Raji (cell line): ENCODE results near the gene SLC6A7.

ENCODE experiments used
- POLR2A ChIP-seq: IDR thresholded peaks from 2 replicates; pipeline ENCODE4 v1.6.1; 2011; ENCODE audit warnings: low read depth, low read length, control low read depth; ENCODE audit not compliant: insufficient read depth

SLC6A7 gene

DNA sequence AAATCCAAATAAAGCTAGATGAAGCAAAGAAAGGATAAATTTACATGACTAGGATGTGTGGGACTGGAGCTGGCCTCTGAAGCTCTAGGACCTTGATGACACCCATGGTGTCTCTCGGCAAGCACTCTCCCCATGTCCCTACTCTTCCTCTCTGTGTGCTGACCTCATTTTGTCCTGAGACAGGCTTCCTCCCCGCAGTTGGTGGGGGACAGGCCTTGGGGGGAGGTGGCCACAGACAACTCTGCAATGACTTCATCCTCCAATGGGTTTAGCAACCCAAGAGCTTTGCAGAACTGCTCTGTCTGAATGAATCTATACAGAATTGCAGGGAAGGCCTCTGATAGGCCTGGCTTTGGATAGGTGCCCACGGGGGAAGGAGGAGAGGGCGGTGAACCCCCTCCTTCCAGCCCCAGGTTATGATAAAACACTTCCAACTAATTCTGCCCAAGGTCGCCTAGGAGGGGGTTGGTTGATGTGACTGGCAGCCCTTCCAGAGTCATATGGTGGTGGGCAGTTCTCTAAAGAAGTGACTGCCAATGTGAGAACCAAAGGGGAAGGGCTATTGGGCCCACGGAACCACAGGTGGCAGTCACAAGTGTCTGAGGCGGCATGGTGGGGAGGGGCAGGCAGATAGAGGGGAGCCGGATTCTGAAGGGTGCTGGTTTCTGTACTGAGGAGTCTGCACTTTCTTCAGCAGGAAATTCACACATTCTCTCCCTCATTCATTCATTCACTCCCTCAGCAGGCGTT is 6.0 kb downstream of the SLC6A7 start:
- TF ChIP-seq POLR2A: no peak

DNA sequence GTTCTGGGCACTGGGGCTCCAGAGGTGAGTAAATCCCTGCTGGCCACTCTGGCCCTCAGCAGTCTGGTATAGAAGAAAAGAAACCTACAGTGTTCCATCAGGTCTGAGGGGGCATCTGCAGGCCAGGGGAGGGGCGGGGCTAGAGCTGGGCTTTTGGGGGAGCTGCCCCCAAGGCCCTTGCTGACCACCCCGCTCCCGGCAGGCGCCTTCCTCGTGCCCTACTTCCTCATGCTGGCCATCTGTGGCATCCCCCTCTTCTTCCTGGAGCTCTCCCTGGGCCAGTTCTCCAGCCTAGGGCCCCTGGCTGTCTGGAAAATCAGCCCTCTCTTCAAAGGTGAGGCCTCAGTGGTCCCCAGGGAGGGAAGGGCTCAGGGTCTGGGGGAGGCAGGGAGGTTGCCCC is 6.7 kb downstream of the SLC6A7 start:
- TF ChIP-seq POLR2A: no peak

DNA sequence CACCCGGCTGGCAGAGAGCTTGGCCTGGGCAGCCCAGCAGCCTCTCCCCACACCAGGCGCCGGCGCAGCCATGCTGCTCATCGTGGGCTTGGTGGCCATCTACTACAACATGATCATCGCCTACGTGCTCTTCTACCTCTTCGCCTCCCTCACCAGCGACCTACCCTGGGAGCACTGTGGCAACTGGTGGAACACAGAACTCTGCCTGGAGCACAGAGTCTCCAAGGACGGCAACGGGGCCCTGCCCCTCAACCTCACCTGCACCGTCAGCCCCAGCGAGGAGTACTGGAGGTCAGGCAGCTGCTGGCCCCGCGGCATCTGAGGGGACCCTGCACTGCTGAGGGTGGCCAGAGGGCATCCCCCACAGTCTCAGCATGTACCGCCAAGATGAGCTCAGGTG is 7.1 kb downstream of the SLC6A7 start:
- no peak for TF ChIP-seq POLR2A

DNA sequence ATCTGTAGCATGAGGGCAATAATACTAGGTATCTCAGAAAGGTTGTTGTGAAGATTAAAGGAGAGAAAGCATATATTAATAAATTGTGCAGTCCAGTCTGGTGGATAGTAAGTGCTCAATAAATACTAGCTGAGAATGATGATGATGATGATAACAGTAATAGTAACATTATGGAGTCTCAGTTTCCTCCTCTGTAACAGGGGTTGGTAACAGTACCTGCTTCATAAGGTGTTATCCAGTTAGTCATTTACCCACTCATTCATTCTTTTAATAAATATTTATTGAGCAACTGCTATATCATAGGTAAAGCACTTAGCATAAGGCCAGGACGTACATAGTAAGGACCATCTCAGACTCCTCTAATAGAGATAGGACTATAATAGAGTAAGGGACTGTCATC is 7.6 kb downstream of the SLC6A7 start:
- no peak for TF ChIP-seq POLR2A

DNA sequence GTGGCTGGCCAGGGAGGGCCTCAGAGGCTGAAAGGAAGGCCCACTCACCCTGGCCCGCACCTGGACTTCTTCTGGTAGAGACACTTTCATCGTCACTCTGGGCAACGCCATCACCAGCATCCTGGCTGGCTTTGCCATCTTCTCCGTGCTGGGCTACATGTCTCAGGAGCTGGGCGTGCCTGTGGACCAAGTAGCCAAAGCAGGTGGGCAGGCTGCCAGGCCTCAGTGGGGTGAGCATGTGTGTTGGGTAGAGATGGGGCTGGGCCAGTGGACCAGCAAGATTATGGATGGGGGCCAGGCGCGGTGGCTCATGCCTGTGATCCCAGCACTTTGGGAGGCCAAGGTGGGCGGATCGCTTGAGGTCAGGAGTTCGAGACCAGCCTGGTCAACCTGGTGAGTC is 12.6 kb downstream of the SLC6A7 start:
- no peak for TF ChIP-seq POLR2A

DNA sequence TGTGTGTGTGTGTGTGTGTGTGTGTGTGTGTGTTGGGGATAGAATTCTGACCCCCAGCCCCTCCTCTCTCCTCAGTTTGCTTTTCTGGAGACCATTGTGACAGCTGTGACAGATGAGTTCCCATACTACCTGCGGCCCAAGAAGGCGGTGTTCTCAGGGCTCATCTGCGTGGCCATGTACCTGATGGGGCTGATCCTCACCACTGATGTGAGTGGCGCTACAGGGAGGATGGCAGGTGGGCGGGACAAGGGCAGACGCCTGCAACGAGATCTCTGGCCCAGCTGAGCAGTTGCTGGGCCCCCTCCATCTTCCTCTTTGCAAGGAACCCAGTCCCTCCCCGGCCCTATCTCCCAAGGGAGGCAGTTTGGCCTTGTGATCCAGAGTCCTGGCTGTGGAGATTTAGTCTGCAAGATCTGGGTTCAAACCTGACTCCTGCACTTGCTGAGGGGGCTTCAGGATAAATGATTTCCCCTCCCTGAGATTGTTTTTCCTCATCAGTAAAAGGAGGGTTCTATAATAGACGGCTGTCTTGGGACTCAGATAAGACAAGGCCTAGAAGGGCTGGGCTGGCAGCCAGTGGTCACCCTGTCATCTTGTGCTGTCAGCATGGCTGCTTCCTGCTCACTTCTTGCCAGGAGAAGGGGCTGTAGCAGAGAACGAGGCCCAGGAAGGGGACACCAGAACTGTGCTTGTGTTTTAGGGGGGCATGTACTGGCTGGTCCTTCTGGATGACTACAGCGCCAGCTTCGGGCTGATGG is 14.1 kb downstream of the SLC6A7 start:
- no peak for TF ChIP-seq POLR2A

DNA sequence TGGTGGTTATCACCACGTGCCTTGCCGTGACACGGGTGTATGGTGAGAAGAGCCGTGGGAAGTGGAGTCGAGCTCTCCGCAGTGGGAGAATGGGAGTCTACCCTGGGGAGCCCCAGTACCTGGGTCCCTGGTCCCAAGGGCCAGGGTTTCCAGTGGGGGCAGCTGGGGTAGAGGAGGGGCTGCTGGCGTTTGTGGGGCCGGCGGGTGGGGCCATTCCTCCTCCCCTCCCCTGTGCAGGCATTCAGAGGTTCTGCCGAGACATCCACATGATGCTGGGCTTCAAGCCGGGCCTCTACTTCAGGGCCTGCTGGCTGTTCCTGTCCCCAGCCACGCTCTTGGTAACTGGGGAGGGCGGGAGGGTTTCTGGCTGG is 14.7 kb downstream of the SLC6A7 start:
- no peak for TF ChIP-seq POLR2A

DNA sequence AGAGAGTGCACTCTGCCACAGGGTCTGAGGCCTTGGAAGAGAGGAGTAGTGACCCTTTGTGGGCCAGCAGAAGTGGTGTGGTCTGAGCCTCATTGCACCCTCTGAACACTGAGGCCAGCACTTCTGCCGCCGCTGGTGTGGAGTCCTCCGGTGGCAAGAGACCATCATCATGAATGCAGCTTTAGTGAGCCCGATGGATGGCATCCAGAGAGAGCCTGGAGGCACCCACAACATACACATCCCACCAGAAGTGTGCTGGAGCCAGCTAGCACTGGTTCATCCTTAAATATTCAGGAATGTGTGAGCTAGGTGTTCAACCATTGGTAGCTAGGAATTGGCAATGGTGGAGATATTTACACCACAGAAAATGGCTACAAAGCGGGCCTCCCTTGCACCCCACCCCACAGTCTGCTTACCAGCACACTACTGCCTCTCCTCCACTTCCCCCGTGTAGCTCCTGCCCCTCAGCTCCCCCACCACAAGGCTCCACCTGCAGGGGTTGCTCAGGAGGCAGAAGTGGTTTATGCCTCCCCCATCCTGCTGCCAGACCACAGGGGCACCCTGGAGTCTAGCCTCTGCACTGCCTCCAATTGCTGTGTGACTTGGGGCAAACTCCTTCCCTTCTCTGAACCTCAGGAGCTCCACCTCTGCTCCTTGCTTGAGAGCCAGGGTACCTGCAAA is 16.4 kb downstream of the SLC6A7 start:
- TF ChIP-seq POLR2A: no peak

DNA sequence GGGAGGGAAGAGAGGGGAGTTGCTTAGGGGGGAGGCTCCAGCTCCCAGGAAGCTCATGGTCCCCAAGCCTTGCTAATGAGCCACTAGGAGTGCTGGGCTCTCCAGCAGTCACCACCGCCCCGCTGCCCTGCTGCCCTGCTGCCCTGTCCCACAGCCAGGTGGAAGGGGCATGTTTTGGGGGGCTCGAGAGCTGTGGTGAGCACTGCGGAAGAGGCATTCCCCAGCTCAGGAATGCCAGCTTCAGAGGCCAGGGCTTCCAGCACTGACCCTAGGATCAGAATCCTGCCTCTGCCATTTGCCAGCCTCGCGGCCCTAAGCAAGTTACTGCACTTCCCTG is 16.9 kb downstream of the SLC6A7 start:
- TF ChIP-seq POLR2A: no peak

DNA sequence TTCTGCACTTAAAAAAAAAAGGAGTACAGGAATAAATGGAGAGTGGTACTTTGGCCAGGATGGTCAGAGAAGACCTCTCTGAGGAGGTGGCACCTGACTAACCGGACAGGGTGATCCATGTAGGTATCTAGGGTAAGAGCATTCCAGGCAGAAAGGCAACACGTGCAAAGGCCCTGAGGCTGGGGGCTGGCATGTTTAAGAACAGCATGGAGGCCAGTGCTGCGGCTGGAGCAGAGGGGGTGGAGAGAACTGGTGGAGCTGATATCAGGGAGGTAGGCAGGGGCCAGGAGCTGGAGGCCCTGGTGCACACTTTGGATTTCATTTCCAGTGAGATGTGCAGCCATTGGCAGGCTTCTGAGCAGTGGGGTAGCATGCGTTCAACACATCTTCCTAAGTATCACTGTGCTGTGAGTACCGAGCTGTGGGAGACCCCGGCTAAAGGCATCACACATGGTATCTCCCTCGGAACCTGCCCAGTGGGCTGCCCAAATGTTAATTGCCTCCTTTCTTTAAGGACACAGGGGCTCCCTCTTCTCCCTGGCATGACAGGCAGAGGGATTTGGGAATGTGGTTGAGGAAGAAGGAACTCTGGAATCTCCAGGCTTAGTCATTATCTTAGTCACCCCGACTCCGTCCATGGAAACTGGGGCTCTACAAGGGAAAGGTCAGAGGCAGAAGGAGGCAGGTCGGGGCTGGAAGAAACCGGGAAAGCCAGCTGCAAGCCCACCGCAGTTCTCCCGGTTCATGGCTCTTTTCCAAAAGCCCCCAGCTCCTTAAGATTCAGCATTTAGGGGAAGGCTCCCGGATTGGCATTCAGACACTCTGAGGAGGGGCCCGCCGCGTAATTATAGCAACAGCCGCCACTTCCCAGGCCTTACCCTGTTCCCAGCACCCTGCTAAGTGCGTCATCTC is 18.6 kb downstream of the SLC6A7 start:
- no peak for TF ChIP-seq POLR2A

DNA sequence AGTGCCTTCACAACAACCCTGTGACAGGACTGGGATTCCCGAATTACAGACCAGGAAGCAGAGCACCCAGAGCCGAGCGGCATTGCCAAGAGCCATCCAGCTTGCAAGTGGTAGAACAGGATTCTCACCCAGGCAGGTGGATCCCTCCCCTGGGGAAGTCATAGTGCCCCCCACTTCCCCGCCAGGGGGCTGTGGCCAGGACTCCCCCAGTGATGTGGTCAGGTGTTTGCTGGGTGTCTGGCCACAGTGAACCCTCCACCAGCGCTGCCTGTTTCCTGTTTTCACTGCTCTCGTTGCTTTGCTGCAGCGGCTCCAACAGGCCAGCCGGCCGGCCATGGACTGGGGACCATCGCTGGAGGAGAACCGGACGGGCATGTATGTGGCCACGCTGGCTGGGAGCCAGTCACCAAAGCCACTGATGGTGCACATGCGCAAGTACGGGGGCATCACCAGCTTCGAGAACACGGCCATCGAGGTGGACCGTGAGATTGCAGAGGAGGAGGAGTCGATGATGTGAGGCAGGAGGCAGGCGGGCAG is 19.3 kb downstream of the SLC6A7 start:
- TF ChIP-seq POLR2A: no peak

DNA sequence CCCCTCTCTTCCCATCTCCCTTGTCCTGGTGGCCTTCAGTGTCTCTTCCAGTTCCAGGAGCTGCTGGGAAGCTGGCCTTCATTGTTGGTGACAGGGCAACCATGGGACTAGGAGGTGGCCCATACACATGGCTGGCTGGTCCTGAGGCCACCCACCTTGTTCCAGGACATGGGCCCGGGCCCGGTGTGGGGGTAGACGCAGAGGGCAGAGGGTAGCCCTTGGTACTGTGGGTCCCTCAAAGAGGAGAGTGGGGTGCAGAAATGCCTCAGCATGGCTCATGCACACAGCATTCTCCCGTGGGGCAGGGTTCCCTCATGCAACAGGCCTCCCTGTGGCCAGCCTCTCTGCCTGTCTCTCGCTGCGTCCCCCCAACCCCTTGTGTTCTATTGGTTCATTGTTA is 20.8 kb downstream of the SLC6A7 start:
- TF ChIP-seq POLR2A: no peak

DNA sequence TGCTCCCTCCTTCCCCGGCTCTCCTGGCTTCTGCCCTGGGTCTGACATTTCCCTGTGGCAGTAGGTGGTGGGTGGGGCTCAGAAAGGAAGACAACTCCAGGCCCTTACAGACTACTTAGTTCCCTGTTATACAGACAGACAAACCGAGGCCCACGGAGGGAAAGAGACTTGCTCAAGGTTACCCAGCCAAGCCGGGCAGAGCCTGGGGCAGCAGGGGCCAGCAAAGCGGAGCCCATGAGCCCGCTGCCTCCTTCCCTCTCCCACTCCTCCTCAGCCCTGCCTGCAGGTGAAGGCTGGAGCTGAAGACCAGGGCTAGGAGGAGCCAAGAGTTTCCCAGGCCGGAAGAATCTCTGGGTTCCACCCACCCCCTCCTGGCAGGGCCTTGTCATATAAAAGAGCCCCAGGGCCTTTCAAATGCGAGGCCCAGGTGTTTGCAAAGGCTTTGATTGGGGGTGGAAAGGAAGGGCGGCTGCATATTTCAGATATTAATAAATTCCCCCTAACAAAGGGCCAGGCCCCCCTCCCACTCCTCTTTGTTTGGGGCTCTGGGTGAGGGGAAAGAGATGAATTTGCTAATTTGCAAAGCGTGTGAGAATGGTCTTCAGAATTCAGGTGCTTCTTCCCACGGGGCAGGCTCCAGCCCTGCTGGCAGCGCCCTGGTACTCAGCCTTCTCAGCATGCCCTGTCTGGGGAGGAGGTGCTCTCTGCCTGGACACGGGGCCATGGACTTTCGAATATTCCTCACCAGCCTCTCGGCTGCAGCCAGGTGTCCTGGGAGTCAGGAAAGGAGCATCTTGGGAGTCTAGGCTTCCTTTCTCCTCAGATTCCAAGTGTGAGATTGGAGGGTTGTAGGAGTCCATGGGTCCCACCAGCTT is 21.5 kb downstream of the SLC6A7 start:
- TF ChIP-seq POLR2A: no peak

DNA sequence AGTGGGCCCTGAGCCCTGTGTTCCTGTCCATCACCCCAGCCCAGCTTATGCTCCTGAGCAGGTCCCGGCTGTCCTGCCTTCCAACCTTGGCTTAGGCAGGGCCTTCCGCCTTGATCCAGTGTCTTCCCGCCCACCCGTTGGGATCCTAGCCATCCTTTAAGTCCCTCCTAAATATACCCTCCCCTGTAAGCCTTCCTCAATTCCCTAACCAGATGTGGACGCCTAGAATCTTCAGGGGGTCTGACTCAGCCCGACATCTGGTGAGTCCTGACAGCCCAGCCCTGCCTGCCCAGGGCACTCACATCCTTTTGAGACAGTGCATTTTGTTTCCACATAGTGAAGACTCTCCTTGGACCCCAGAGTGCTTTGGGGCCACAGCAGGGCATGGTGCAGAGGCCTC is 23.7 kb downstream of the SLC6A7 start:
- TF ChIP-seq POLR2A: no peak
